SK-N-SH treated with all-trans-retinoic acid at 6 μM for 48 hours (cell line): ENCODE measurements around the gene MRPL4.

ENCODE experiments used
- ATAC-seq: fragments of 200-7000 bp; cut with Tn5 transposase; 3 replicates; pipeline ENCODE4 v1.9.1; 2020; ENCODE audit warnings: mild to moderate bottlenecking, moderate library complexity
- ARNTL ChIP-seq: fragments of 450-650 bp; formaldehyde crosslinking; IDR thresholded peaks from 2 replicates; pipeline ENCODE4 v1.5.0; 2020; ENCODE audit warnings: low read depth, mild to moderate bottlenecking, moderate library complexity, borderline replicate concordance
- BACH2 ChIP-seq: fragments of 250-450 bp; sonication (Bioruptor Pico); IDR thresholded peaks from 2 replicates; pipeline ENCODE4 v1.9.0; 2021; ENCODE audit warnings: mild to moderate bottlenecking, borderline replicate concordance
- CSDC2 ChIP-seq: fragments of 250-450 bp; sonication (Bioruptor Pico); IDR thresholded peaks from 2 replicates; pipeline ENCODE4 v1.5.0; 2020; ENCODE audit warnings: mild to moderate bottlenecking, moderate library complexity
- ESRRG ChIP-seq: fragments of 250-450 bp; sonication (Bioruptor Pico); IDR thresholded peaks from 2 replicates; pipeline ENCODE4 v1.6.1; 2021; ENCODE audit warnings: mild to moderate bottlenecking
- GLIS3 ChIP-seq: fragments of 250-450 bp; sonication (Bioruptor Pico); IDR thresholded peaks from 2 replicates; pipeline ENCODE4 v1.5.0; 2020; ENCODE audit warnings: mild to moderate bottlenecking, moderate library complexity
- ISL1 ChIP-seq: fragments of 250-450 bp; sonication (Bioruptor Pico); IDR thresholded peaks from 2 replicates; pipeline ENCODE4 v2.1.2; 2022; ENCODE audit warnings: mild to moderate bottlenecking, moderate library complexity
- OSR1 ChIP-seq: fragments of 250-450 bp; sonication (Bioruptor Pico); IDR thresholded peaks from 2 replicates; pipeline ENCODE4 v1.8.0; 2022; ENCODE audit warnings: moderate library complexity, mild to moderate bottlenecking, inconsistent platforms
- PPARA ChIP-seq: fragments of 250-450 bp; sonication (Bioruptor Pico); IDR thresholded peaks from 2 replicates; pipeline ENCODE4 v1.5.0; 2020; ENCODE audit warnings: mild to moderate bottlenecking, borderline replicate concordance
- RARB ChIP-seq: fragments of 250-450 bp; sonication (Bioruptor Pico); IDR thresholded peaks from 2 replicates; pipeline ENCODE4 v1.8.0; 2021; ENCODE audit warnings: mild to moderate bottlenecking, moderate library complexity
- SNAI2 ChIP-seq: fragments of 250-450 bp; sonication (Bioruptor Pico); IDR thresholded peaks from 2 replicates; pipeline ENCODE4 v1.5.0; 2020; ENCODE audit warnings: mild to moderate bottlenecking, moderate library complexity
- TCF4 ChIP-seq: fragments of 250-450 bp; sonication (Bioruptor Pico); IDR thresholded peaks from 2 replicates; pipeline ENCODE4 v1.8.0; 2021; ENCODE audit warnings: mild to moderate bottlenecking, moderate library complexity, borderline replicate concordance
- TOX ChIP-seq: fragments of 250-450 bp; sonication (Bioruptor Pico); IDR thresholded peaks from 2 replicates; pipeline ENCODE4 v1.8.0; 2021; ENCODE audit warnings: mild to moderate bottlenecking, moderate library complexity, borderline replicate concordance
- ZC3H10 ChIP-seq: fragments of 250-450 bp; sonication (Bioruptor Pico); IDR thresholded peaks from 2 replicates; pipeline ENCODE4 v1.5.1; 2021; ENCODE audit warnings: mild to moderate bottlenecking, moderate library complexity
- ZFP3 ChIP-seq: fragments of 250-450 bp; sonication (Bioruptor Pico); IDR thresholded peaks from 2 replicates; pipeline ENCODE4 v1.5.0; 2020; ENCODE audit warnings: mild to moderate bottlenecking, moderate library complexity
- ZFP30 ChIP-seq: fragments of 450-650 bp; formaldehyde crosslinking; IDR thresholded peaks from 2 replicates; pipeline ENCODE4 v1.5.0; 2022; ENCODE audit warnings: mild to moderate bottlenecking, moderate library complexity
- ZNF565 ChIP-seq: fragments of 450-650 bp; formaldehyde crosslinking; conservative IDR thresholded peaks from 2 replicates; pipeline ENCODE4 v1.5.0; 2020; ENCODE audit warnings: low read depth, mild to moderate bottlenecking, moderate library complexity
- ZNF70 ChIP-seq: fragments of 450-650 bp; formaldehyde crosslinking; IDR thresholded peaks from 2 replicates; pipeline ENCODE4 v1.5.0; 2020; ENCODE audit warnings: mild to moderate bottlenecking, moderate library complexity
- ZNF8 ChIP-seq: fragments of 450-650 bp; formaldehyde crosslinking; IDR thresholded peaks from 2 replicates; pipeline ENCODE4 v1.5.0; 2020; ENCODE audit warnings: mild to moderate bottlenecking, moderate library complexity
- TF ChIP-seq, protein P1 (sequence below): fragments of 250-450 bp; sonication (Bioruptor Pico); IDR thresholded peaks from 2 replicates; pipeline ENCODE4 v1.8.0; 2021; ENCODE audit warnings: low read depth, mild to moderate bottlenecking, moderate library complexity, borderline replicate concordance
- TF ChIP-seq, protein P2 (sequence below): fragments of 250-450 bp; sonication (Bioruptor Pico); IDR thresholded peaks from 2 replicates; pipeline ENCODE4 v1.5.1; 2020; ENCODE audit warnings: low read depth, mild to moderate bottlenecking, moderate library complexity
- TF ChIP-seq, protein P3 (sequence below): fragments of 250-450 bp; sonication (Bioruptor Pico); IDR thresholded peaks from 2 replicates; pipeline ENCODE4 v1.5.1; 2021; ENCODE audit warnings: mild to moderate bottlenecking, moderate library complexity
- TF ChIP-seq, protein P4 (sequence below): fragments of 250-450 bp; sonication (Bioruptor Pico); IDR thresholded peaks from 2 replicates; pipeline ENCODE4 v1.5.0; 2020; ENCODE audit warnings: mild to moderate bottlenecking, moderate library complexity
- TF ChIP-seq, protein P5 (sequence below): fragments of 250-450 bp; sonication (Bioruptor Pico); IDR thresholded peaks from 2 replicates; pipeline ENCODE4 v1.8.0; 2020; ENCODE audit warnings: mild to moderate bottlenecking, moderate library complexity, borderline replicate concordance

The MRPL4 gene

DNA sequence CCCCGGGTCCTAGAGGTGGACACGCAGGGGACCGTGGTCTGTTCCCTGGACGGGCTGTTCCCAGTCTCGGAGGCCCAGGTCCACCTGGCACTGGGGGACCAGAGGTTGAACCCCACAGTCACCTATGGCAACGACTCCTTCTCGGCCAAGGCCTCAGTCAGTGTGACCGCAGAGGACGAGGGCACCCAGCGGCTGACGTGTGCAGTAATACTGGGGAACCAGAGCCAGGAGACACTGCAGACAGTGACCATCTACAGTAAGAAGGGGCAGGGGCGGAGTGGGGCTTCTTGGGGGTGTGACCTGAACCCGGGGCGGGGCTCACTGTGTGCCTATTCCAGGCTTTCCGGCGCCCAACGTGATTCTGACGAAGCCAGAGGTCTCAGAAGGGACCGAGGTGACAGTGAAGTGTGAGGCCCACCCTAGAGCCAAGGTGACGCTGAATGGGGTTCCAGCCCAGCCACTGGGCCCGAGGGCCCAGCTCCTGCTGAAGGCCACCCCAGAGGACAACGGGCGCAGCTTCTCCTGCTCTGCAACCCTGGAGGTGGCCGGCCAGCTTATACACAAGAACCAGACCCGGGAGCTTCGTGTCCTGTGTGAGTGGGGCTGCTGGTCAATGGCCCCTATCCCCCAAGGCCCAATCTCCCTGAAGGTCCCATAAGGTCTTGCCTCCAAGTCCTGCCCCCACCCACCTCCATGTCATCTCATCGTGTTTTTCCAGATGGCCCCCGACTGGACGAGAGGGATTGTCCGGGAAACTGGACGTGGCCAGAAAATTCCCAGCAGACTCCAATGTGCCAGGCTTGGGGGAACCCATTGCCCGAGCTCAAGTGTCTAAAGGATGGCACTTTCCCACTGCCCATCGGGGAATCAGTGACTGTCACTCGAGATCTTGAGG, 32.3 kb downstream of the MRPL4 start:
- no peak for ATAC-seq

DNA sequence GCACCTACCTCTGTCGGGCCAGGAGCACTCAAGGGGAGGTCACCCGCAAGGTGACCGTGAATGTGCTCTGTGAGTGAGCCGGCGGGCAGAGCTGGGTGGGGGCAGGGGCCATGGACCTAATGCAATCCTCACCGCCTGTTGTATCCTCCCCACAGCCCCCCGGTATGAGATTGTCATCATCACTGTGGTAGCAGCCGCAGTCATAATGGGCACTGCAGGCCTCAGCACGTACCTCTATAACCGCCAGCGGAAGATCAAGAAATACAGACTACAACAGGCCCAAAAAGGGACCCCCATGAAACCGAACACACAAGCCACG, 32.9 kb downstream of the MRPL4 start:
- TF ChIP-seq TCF4 (no peak), ARNTL (no peak), TOX (CRISPR knock-in tag) (no peak), ZNF8 (CRISPR knock-in tag) (no peak), ISL1 (no peak), PPARA (CRISPR knock-in tag) (no peak), RARB (CRISPR knock-in tag) (no peak), OSR1 (no peak), BACH2 (no peak), CSDC2 (CRISPR knock-in tag) (no peak), ZFP3 (CRISPR knock-in tag) (no peak), ZNF70 (CRISPR knock-in tag) (no peak), ESRRG (CRISPR knock-in tag) (no peak), ZNF565 (no peak)
- TF ChIP-seq, protein P1, sequence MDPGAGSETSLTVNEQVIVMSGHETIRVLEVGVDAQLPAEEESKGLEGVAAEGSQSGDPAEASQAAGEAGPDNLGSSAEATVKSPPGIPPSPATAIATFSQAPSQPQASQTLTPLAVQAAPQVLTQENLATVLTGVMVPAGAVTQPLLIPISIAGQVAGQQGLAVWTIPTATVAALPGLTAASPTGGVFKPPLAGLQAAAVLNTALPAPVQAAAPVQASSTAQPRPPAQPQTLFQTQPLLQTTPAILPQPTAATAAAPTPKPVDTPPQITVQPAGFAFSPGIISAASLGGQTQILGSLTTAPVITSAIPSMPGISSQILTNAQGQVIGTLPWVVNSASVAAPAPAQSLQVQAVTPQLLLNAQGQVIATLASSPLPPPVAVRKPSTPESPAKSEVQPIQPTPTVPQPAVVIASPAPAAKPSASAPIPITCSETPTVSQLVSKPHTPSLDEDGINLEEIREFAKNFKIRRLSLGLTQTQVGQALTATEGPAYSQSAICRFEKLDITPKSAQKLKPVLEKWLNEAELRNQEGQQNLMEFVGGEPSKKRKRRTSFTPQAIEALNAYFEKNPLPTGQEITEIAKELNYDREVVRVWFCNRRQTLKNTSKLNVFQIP: no peak
- TF ChIP-seq, protein P2, sequence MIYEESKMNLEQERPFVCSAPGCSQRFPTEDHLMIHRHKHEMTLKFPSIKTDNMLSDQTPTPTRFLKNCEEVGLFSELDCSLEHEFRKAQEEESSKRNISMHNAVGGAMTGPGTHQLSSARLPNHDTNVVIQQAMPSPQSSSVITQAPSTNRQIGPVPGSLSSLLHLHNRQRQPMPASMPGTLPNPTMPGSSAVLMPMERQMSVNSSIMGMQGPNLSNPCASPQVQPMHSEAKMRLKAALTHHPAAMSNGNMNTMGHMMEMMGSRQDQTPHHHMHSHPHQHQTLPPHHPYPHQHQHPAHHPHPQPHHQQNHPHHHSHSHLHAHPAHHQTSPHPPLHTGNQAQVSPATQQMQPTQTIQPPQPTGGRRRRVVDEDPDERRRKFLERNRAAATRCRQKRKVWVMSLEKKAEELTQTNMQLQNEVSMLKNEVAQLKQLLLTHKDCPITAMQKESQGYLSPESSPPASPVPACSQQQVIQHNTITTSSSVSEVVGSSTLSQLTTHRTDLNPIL (CRISPR knock-in tag): no peak
- TF ChIP-seq, protein P3, sequence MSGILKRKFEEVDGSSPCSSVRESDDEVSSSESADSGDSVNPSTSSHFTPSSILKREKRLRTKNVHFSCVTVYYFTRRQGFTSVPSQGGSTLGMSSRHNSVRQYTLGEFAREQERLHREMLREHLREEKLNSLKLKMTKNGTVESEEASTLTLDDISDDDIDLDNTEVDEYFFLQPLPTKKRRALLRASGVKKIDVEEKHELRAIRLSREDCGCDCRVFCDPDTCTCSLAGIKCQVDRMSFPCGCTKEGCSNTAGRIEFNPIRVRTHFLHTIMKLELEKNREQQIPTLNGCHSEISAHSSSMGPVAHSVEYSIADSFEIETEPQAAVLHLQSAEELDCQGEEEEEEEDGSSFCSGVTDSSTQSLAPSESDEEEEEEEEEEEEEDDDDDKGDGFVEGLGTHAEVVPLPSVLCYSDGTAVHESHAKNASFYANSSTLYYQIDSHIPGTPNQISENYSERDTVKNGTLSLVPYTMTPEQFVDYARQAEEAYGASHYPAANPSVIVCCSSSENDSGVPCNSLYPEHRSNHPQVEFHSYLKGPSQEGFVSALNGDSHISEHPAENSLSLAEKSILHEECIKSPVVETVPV (CRISPR knock-in tag): no peak
- TF ChIP-seq, protein P4, sequence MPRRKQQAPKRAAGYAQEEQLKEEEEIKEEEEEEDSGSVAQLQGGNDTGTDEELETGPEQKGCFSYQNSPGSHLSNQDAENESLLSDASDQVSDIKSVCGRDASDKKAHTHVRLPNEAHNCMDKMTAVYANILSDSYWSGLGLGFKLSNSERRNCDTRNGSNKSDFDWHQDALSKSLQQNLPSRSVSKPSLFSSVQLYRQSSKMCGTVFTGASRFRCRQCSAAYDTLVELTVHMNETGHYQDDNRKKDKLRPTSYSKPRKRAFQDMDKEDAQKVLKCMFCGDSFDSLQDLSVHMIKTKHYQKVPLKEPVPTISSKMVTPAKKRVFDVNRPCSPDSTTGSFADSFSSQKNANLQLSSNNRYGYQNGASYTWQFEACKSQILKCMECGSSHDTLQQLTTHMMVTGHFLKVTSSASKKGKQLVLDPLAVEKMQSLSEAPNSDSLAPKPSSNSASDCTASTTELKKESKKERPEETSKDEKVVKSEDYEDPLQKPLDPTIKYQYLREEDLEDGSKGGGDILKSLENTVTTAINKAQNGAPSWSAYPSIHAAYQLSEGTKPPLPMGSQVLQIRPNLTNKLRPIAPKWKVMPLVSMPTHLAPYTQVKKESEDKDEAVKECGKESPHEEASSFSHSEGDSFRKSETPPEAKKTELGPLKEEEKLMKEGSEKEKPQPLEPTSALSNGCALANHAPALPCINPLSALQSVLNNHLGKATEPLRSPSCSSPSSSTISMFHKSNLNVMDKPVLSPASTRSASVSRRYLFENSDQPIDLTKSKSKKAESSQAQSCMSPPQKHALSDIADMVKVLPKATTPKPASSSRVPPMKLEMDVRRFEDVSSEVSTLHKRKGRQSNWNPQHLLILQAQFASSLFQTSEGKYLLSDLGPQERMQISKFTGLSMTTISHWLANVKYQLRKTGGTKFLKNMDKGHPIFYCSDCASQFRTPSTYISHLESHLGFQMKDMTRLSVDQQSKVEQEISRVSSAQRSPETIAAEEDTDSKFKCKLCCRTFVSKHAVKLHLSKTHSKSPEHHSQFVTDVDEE (CRISPR knock-in tag): no peak
- no peak for ATAC-seq

More for the DNA sequence above, 32.3 kb downstream of the MRPL4 start:
- TF ChIP-seq, protein P3 (CRISPR knock-in tag): no peak
- TF ChIP-seq CSDC2 (CRISPR knock-in tag): no peak
- no peak for TF ChIP-seq ZNF70 (CRISPR knock-in tag)
- TF ChIP-seq RARB (CRISPR knock-in tag): no peak

DNA sequence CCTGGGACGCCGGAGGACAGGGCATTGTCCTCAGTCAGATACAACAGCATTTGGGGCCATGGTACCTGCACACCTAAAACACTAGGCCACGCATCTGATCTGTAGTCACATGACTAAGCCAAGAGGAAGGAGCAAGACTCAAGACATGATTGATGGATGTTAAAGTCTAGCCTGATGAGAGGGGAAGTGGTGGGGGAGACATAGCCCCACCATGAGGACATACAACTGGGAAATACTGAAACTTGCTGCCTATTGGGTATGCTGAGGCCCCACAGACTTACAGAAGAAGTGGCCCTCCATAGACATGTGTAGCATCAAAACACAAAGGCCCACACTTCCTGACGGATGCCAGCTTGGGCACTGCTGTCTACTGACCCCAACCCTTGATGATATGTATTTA, 33.4 kb downstream of the MRPL4 start:
- TF ChIP-seq, protein P2 (CRISPR knock-in tag): no peak
- TF ChIP-seq ESRRG (CRISPR knock-in tag) (no peak), ISL1 (no peak), ARNTL (no peak), OSR1 (no peak), GLIS3 (CRISPR knock-in tag) (no peak), TOX (CRISPR knock-in tag) (no peak), ZNF565 (no peak), ZFP30 (CRISPR knock-in tag) (no peak), TCF4 (no peak), SNAI2 (CRISPR knock-in tag) (no peak), ZC3H10 (CRISPR knock-in tag) (no peak), CSDC2 (CRISPR knock-in tag) (no peak), ZNF70 (CRISPR knock-in tag) (no peak), PPARA (CRISPR knock-in tag) (no peak)
- TF ChIP-seq, protein P1: no peak
- TF ChIP-seq, protein P5, sequence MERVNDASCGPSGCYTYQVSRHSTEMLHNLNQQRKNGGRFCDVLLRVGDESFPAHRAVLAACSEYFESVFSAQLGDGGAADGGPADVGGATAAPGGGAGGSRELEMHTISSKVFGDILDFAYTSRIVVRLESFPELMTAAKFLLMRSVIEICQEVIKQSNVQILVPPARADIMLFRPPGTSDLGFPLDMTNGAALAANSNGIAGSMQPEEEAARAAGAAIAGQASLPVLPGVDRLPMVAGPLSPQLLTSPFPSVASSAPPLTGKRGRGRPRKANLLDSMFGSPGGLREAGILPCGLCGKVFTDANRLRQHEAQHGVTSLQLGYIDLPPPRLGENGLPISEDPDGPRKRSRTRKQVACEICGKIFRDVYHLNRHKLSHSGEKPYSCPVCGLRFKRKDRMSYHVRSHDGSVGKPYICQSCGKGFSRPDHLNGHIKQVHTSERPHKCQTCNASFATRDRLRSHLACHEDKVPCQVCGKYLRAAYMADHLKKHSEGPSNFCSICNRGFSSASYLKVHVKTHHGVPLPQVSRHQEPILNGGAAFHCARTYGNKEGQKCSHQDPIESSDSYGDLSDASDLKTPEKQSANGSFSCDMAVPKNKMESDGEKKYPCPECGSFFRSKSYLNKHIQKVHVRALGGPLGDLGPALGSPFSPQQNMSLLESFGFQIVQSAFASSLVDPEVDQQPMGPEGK (CRISPR knock-in tag): no peak
- TF ChIP-seq, all 23 proteins: peak for 0
- ATAC-seq: no peak
